Natural killer cell (primary cell): ENCODE results near the gene UROD. TPM values are rescaled to one million over a fixed set of nuclear protein-coding genes. Genes with fewer than 3 reads are reported as not detected.
A peak's percentile ranks its signal among the peaks of the same experiment; 100 is the strongest.

Source experiments
- ATAC-seq, 3 donors: fragments of 150-1000 bp in 2 of 3; fragments of 200-7000 bp in 1 of 3; cut with Tn5 transposase; 1 replicate in 1 of 3; 2 replicates in 2 of 3; pipeline ENCODE4 v1.10.0; 2021; ENCODE audit warnings: mild to moderate bottlenecking in 2 of 3, moderate library complexity in 2 of 3
- DNase-seq, 2 donors: peaks; one replicate each; pipeline versions ENCODE4 v3.0.0 to v3.0.0-alpha.2; 2013 to 2021; ENCODE audit warnings: mixed read lengths in 1 of 2
- H3K27ac ChIP-seq: one replicate; pipeline ENCODE4 v1.5.1; 2013; ENCODE audit warnings: mild to moderate bottlenecking, low read length
- H3K27me3 ChIP-seq: one replicate; pipeline ENCODE4 v1.6.1; 2013; ENCODE audit warnings: low read length; ENCODE audit not compliant: control insufficient read depth, insufficient read depth
- H3K36me3 ChIP-seq: one replicate; pipeline ENCODE4 v1.6.1; 2013; ENCODE audit warnings: low read length; ENCODE audit not compliant: control insufficient read depth, insufficient read depth
- H3K4me1 ChIP-seq: one replicate; pipeline ENCODE4 v1.6.1; 2013; ENCODE audit warnings: low read length; ENCODE audit not compliant: control insufficient read depth, insufficient read depth
- H3K4me3 ChIP-seq: one replicate; pipeline ENCODE4 v1.5.1; 2013; ENCODE audit warnings: low read length
- H3K9me3 ChIP-seq: one replicate; pipeline ENCODE4 v1.6.1; 2013; ENCODE audit warnings: low read length; ENCODE audit not compliant: control insufficient read depth, insufficient read depth
- H3K27ac Mint-ChIP-seq, 2 donors: one replicate each; pipeline ENCODE4 v1.8.0; 2022; ENCODE audit warnings: mild to moderate bottlenecking in 2 of 2, mixed read lengths in 2 of 2, moderate library complexity in 1 of 2
- H3K27me3 Mint-ChIP-seq, 2 donors: one replicate each; pipeline ENCODE4 v1.8.0; 2022; ENCODE audit warnings: low read depth in 2 of 2, mixed read lengths in 2 of 2
- H3K36me3 Mint-ChIP-seq: one replicate; pipeline ENCODE4 v1.8.0; 2022; ENCODE audit warnings: mixed read lengths
- H3K4me1 Mint-ChIP-seq, 2 donors: one replicate each; pipeline ENCODE4 v1.8.0; 2022; ENCODE audit warnings: mixed read lengths in 2 of 2
- H3K4me3 Mint-ChIP-seq: one replicate; pipeline ENCODE4 v1.8.0; 2022; ENCODE audit warnings: mild to moderate bottlenecking, moderate library complexity, mixed read lengths
- H3K9me3 Mint-ChIP-seq, 2 donors: one replicate each; pipeline ENCODE4 v1.8.0; 2022; ENCODE audit warnings: mixed read lengths in 2 of 2
- WGBS: methylation state at CpG from one replicate; pipeline ENCODE4 v1.1.7; 2013; ENCODE audit warnings: missing lambda C conversion rate; ENCODE audit not compliant: insufficient coverage; 5-methylcytosine and 5-hydroxymethylcytosine counted together
- intact Hi-C: fragments of 100-400 bp; cut with micrococcal nuclease; formaldehyde crosslinking; loops from one replicate; pipeline ENCODE4 v1.14.2; 2022
- total RNA-seq, 4 donors: library from RNA; stranded (reverse); fragments of 120-200 nt in 1 of 4; gene quantifications; one replicate each; pipeline versions ENCODE4 v1.2.3 to v1.2.4, GENCODE V29; 2013 to 2022
- TF ChIP-seq, protein P1 (sequence below): fragments of 200-600 bp; IDR thresholded peaks from one replicate; pipeline ENCODE4 v1.8.0; 2022; ENCODE audit warnings: antibody characterized with exemption

The UROD gene
- total RNA-seq, 3 donors from 2014 or later (not counting 1 experiment from before 2014, with no cell fraction given) = 54.5 to 65.4 (median 56.6) TPM

DNA sequence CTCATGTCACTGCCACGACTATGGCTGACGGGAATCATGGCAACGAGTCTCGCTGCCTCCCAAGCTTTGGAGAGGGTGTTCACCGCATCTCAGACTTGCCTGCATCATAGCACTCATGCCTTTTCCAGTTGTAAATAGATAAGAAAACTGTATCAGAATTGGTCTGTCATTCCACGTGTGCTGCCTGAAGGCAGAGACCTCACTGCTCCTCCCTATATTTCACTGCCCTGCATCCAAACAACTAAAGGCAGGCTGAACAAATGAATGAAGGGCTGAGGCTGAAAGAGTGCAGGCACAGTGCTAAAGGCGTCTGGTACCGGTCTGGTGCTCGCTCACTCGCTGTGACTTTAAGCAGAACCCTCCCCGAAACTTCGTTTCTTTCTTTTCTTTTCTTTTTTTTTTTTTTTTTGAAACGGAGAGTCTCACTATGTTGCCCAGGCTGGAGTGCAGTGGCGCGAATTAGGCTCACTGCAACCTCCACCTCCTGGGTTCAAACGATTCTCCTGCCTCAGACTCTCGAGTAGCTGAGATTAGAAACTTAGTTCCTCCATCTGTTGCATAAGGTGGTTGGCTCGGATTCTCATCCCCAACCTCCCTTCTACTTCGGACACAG is 26.2 kb upstream of the UROD start:
- Histone ChIP-seq H3K4me1 (peaks cover 19% of the 10 kb centered on the region), H3K27ac (peak overlapping the region; percentile 5), H3K27me3 (no peaks in the 10 kb centered on the region), H3K4me3 (peak overlapping the region; percentile 66), H3K36me3 (no peaks in the 10 kb centered on the region), H3K9me3 (no peaks in the 10 kb centered on the region)
- H3K27ac Mint-ChIP-seq = peak overlapping the region; percentile 89 to 94
- H3K4me3 Mint-ChIP-seq = peak overlapping the region; percentile 99
- peaks cover 3% of the 10 kb centered on the region for H3K36me3 Mint-ChIP-seq
- H3K27me3 Mint-ChIP-seq = no peaks in the 10 kb centered on the region
- no peaks in the 10 kb centered on the region for H3K9me3 Mint-ChIP-seq
- DNase-seq (no peak), ATAC-seq (no peak)
- TF ChIP-seq, protein P1, sequence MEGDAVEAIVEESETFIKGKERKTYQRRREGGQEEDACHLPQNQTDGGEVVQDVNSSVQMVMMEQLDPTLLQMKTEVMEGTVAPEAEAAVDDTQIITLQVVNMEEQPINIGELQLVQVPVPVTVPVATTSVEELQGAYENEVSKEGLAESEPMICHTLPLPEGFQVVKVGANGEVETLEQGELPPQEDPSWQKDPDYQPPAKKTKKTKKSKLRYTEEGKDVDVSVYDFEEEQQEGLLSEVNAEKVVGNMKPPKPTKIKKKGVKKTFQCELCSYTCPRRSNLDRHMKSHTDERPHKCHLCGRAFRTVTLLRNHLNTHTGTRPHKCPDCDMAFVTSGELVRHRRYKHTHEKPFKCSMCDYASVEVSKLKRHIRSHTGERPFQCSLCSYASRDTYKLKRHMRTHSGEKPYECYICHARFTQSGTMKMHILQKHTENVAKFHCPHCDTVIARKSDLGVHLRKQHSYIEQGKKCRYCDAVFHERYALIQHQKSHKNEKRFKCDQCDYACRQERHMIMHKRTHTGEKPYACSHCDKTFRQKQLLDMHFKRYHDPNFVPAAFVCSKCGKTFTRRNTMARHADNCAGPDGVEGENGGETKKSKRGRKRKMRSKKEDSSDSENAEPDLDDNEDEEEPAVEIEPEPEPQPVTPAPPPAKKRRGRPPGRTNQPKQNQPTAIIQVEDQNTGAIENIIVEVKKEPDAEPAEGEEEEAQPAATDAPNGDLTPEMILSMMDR = no peak
- peaks cover 17 to 18% of the 10 kb centered on the region in 2 donors for H3K4me1 Mint-ChIP-seq
- intact Hi-C loops = loop anchor here (1.0 kb wide), 2 partner anchors 25 to 255 kb away; partner anchors contain the start of genes HECTD3 and RNU5D-1
- 12% methylated on average over 19 of the region's 19 CpGs for WGBS

DNA sequence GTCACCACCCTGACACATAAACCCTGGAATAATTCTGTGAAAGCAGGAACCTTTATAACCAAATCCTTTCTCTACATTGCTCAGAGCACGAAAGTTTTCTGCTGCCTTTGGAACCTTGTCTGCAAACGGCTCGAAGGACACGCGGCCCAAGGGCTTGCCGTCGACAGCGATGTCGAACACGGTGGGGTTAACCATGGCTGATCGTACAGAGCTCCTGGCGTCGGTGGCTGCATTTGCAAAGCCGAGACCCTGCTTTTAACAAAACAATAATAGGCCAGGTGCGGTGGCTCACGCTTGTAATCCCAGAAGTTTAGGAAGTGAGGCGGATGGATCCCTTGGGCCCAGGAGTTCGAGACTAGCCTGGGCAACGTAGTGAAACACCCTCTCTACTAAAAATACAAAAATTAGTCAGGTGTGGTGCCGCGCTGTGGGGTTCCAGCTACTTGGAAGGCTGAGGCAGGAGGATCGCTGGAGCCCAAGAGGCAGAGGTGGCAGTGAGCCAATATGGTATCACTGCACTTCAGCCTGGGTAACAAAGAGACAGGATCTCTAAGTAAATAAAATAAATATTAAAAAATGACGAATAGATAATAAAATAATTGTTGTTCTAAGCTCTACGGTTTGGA is 23.4 kb upstream of the UROD start:
- intact Hi-C loops = no loop called here
- no peaks in the 10 kb centered on the region for H3K27me3 ChIP-seq
- TF ChIP-seq, protein P1 = no peak
- no peaks in the 10 kb centered on the region for H3K27me3 Mint-ChIP-seq
- peak overlapping the region; percentile 28 for H3K4me3 Mint-ChIP-seq
- H3K27ac Mint-ChIP-seq = no peak overlapping the region
- H3K9me3 Mint-ChIP-seq = no peaks in the 10 kb centered on the region
- WGBS = 95% methylated on average over 23 of the region's 24 CpGs
- peaks cover 17 to 18% of the 10 kb centered on the region in 2 donors for H3K4me1 Mint-ChIP-seq
- DNase-seq = no peak
- H3K36me3 ChIP-seq = no peaks in the 10 kb centered on the region
- no peaks in the 10 kb centered on the region for H3K36me3 Mint-ChIP-seq
- H3K9me3 ChIP-seq = no peaks in the 10 kb centered on the region
- peaks cover 19% of the 10 kb centered on the region for H3K4me1 ChIP-seq
- no peak overlapping the region for H3K27ac ChIP-seq
- ATAC-seq = no peak
- no peak overlapping the region for H3K4me3 ChIP-seq

DNA sequence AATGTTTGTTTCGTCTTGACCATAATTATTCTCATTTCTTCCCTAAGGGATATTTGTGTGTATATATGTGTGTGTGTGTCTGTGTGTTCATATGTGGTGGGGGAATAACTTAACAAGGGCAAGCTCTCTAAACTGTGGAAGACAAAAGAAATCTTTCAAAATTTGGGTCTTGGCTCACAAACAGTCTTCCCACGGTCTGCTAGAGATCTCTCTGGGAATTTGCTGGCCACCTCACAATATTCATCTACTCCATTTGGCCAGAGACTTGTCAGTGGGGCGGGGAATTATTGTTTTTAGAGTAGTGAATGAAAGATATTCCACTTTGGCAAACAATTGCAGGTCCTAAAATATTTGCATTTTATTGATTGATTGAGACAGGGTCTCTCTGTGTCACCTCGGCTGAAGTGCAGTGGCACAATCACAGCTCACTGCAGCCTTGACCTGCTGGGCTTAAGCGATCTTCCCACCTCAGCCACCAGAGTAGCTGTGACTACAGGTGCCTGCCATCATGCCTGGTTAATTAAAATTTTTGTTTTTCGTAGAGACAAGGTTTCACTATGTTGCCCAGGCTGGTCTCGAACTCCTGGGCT is 17.6 kb upstream of the UROD start:
- no peaks in the 10 kb centered on the region for H3K4me1 Mint-ChIP-seq
- TF ChIP-seq, protein P1 = no peak
- H3K4me3 Mint-ChIP-seq = no peak overlapping the region
- Histone ChIP-seq H3K36me3 (no peaks in the 10 kb centered on the region), H3K27ac (no peak overlapping the region), H3K4me1 (no peaks in the 10 kb centered on the region), H3K27me3 (no peaks in the 10 kb centered on the region), H3K9me3 (no peaks in the 10 kb centered on the region), H3K4me3 (no peak overlapping the region)
- intact Hi-C loops = no loop called here
- H3K9me3 Mint-ChIP-seq = no peaks in the 10 kb centered on the region
- H3K27me3 Mint-ChIP-seq = peaks cover 0 to 5% of the 10 kb centered on the region in 2 donors
- DNase-seq = no peak
- ATAC-seq = no peak
- WGBS = 90% methylated on average over 5 of the region's 7 CpGs
- H3K36me3 Mint-ChIP-seq = no peaks in the 10 kb centered on the region
- no peak overlapping the region for H3K27ac Mint-ChIP-seq
